HEK293 (cell line): Measurements from ENCODE around the gene RBPJL.

Experiments
- BCL11A ChIP-seq: fragments of 450-650 bp; formaldehyde crosslinking; IDR thresholded peaks from 2 replicates; pipeline ENCODE4 v1.5.1; 2016; ENCODE audit warnings: low read depth, missing biosample characterization, missing genetic modification characterization
- EGR2 ChIP-seq: fragments of 450-650 bp; formaldehyde crosslinking; IDR thresholded peaks from 2 replicates; pipeline ENCODE4 v1.5.1; 2016; ENCODE audit warnings: low read depth, missing biosample characterization, missing genetic modification characterization
- GLIS1 ChIP-seq: fragments of 450-650 bp; formaldehyde crosslinking; IDR thresholded peaks from 2 replicates; pipeline ENCODE4 v1.5.1; 2016; ENCODE audit warnings: missing biosample characterization, missing genetic modification characterization
- GLIS2 ChIP-seq: fragments of 450-650 bp; formaldehyde crosslinking; IDR thresholded peaks from 2 replicates; pipeline ENCODE4 v1.5.1; 2016; ENCODE audit warnings: missing biosample characterization, missing genetic modification characterization
- HOXA7 ChIP-seq: sonication (generic); formaldehyde crosslinking; IDR thresholded peaks from 2 replicates; pipeline ENCODE4 v1.8.1; 2022; ENCODE audit warnings: missing genetic modification reagents, borderline replicate concordance
- KLF10 ChIP-seq: fragments of 450-650 bp; IDR thresholded peaks from 2 replicates; pipeline ENCODE4 v1.5.1; 2018; ENCODE audit warnings: missing biosample characterization, mild to moderate bottlenecking, missing genetic modification characterization
- OVOL3 ChIP-seq: fragments of 450-650 bp; formaldehyde crosslinking; IDR thresholded peaks from 2 replicates; pipeline ENCODE4 v1.5.1; 2016; ENCODE audit warnings: missing biosample characterization, missing genetic modification characterization
- RBAK ChIP-seq: fragments of 450-650 bp; formaldehyde crosslinking; IDR thresholded peaks from 2 replicates; pipeline ENCODE4 v1.5.1; 2016; ENCODE audit warnings: missing biosample characterization, missing genetic modification characterization
- REPIN1 ChIP-seq: fragments of 450-650 bp; formaldehyde crosslinking; IDR thresholded peaks from 2 replicates; pipeline ENCODE4 v1.5.1; 2017; ENCODE audit warnings: missing biosample characterization, missing genetic modification characterization, low read depth
- ZBTB7A ChIP-seq: fragments of 450-650 bp; formaldehyde crosslinking; IDR thresholded peaks from 2 replicates; pipeline ENCODE4 v1.5.1; 2016; ENCODE audit warnings: low read depth, missing biosample characterization, missing genetic modification characterization
- ZFHX2 ChIP-seq: fragments of 450-650 bp; formaldehyde crosslinking; conservative IDR thresholded peaks from 2 replicates; pipeline ENCODE4 v1.5.1; 2016; ENCODE audit warnings: missing biosample characterization, missing genetic modification characterization
- ZFP41 ChIP-seq: fragments of 450-650 bp; formaldehyde crosslinking; IDR thresholded peaks from 2 replicates; pipeline ENCODE4 v1.5.1; 2016; ENCODE audit warnings: missing biosample characterization, missing genetic modification characterization, borderline replicate concordance
- ZFP69B ChIP-seq: fragments of 450-650 bp; formaldehyde crosslinking; IDR thresholded peaks from 2 replicates; pipeline ENCODE4 v1.5.1; 2016; ENCODE audit warnings: missing biosample characterization, missing genetic modification characterization
- ZNF10 ChIP-seq: fragments of 450-650 bp; formaldehyde crosslinking; IDR thresholded peaks from 2 replicates; pipeline ENCODE4 v1.5.1; 2017; ENCODE audit warnings: missing biosample characterization, missing genetic modification characterization
- ZNF174 ChIP-seq: fragments of 450-650 bp; formaldehyde crosslinking; IDR thresholded peaks from 2 replicates; pipeline ENCODE4 v1.5.0; 2017; ENCODE audit warnings: missing biosample characterization, mild to moderate bottlenecking, missing genetic modification characterization
- ZNF184 ChIP-seq: fragments of 450-650 bp; IDR thresholded peaks from 2 replicates; pipeline ENCODE4 v1.5.1; 2018; ENCODE audit warnings: missing biosample characterization, mild to moderate bottlenecking, missing genetic modification characterization
- ZNF19 ChIP-seq: fragments of 450-650 bp; formaldehyde crosslinking; IDR thresholded peaks from 2 replicates; pipeline ENCODE4; 2016; ENCODE audit warnings: missing biosample characterization, missing genetic modification characterization, low read depth
- ZNF280D ChIP-seq: fragments of 450-650 bp; formaldehyde crosslinking; IDR thresholded peaks from 2 replicates; pipeline ENCODE4 v1.5.1; 2016; ENCODE audit warnings: missing biosample characterization, missing genetic modification characterization
- ZNF341 ChIP-seq: fragments of 450-650 bp; formaldehyde crosslinking; IDR thresholded peaks from 2 replicates; pipeline ENCODE4; 2016; ENCODE audit warnings: low read depth, missing biosample characterization, missing genetic modification characterization
- ZNF350 ChIP-seq: fragments of 450-650 bp; formaldehyde crosslinking; IDR thresholded peaks from 2 replicates; pipeline ENCODE4 v1.5.0; 2017; ENCODE audit warnings: missing biosample characterization, mild to moderate bottlenecking, missing genetic modification characterization
- ZNF366 ChIP-seq: fragments of 450-650 bp; formaldehyde crosslinking; conservative IDR thresholded peaks from 2 replicates; pipeline ENCODE4 v1.5.1; 2016; ENCODE audit warnings: missing biosample characterization, missing genetic modification characterization
- ZNF501 ChIP-seq: fragments of 450-650 bp; formaldehyde crosslinking; IDR thresholded peaks from 2 replicates; pipeline ENCODE4 v1.5.1; 2016; ENCODE audit warnings: missing biosample characterization, missing genetic modification characterization
- ZNF544 ChIP-seq: fragments of 450-650 bp; formaldehyde crosslinking; IDR thresholded peaks from 2 replicates; pipeline ENCODE4 v1.5.0; 2017; ENCODE audit warnings: missing biosample characterization, missing genetic modification characterization
- ZNF561 ChIP-seq: fragments of 450-650 bp; IDR thresholded peaks from 2 replicates; pipeline ENCODE4 v1.5.1; 2018; ENCODE audit warnings: missing biosample characterization, missing genetic modification characterization, borderline replicate concordance
- ZNF585B ChIP-seq: fragments of 450-650 bp; formaldehyde crosslinking; IDR thresholded peaks from 2 replicates; pipeline ENCODE4 v1.5.1; 2016; ENCODE audit warnings: missing biosample characterization, missing genetic modification characterization
- ZNF610 ChIP-seq: fragments of 450-650 bp; formaldehyde crosslinking; IDR thresholded peaks from 2 replicates; pipeline ENCODE4 v1.5.1; 2016; ENCODE audit warnings: missing biosample characterization, missing genetic modification characterization, borderline replicate concordance
- ZNF623 ChIP-seq: fragments of 450-650 bp; formaldehyde crosslinking; IDR thresholded peaks from 2 replicates; pipeline ENCODE4 v1.5.1; 2016; ENCODE audit warnings: missing biosample characterization, missing genetic modification characterization
- ZNF692 ChIP-seq: fragments of 450-650 bp; formaldehyde crosslinking; IDR thresholded peaks from 2 replicates; pipeline ENCODE4 v1.5.1; 2016; ENCODE audit warnings: missing biosample characterization, missing genetic modification characterization
- ZNF791 ChIP-seq: fragments of 450-650 bp; formaldehyde crosslinking; IDR thresholded peaks from 2 replicates; pipeline ENCODE4 v1.5.1; 2016; ENCODE audit warnings: missing biosample characterization, missing genetic modification characterization
- TF ChIP-seq, protein P1 (sequence below): fragments of 450-650 bp; formaldehyde crosslinking; IDR thresholded peaks from 2 replicates; pipeline ENCODE4; 2016; ENCODE audit warnings: missing biosample characterization, missing genetic modification characterization
- TF ChIP-seq, protein P2 (sequence below): fragments of 450-650 bp; formaldehyde crosslinking; IDR thresholded peaks from 2 replicates; pipeline ENCODE4 v1.5.1; 2016; ENCODE audit warnings: missing biosample characterization, missing genetic modification characterization

The RBPJL gene

DNA sequence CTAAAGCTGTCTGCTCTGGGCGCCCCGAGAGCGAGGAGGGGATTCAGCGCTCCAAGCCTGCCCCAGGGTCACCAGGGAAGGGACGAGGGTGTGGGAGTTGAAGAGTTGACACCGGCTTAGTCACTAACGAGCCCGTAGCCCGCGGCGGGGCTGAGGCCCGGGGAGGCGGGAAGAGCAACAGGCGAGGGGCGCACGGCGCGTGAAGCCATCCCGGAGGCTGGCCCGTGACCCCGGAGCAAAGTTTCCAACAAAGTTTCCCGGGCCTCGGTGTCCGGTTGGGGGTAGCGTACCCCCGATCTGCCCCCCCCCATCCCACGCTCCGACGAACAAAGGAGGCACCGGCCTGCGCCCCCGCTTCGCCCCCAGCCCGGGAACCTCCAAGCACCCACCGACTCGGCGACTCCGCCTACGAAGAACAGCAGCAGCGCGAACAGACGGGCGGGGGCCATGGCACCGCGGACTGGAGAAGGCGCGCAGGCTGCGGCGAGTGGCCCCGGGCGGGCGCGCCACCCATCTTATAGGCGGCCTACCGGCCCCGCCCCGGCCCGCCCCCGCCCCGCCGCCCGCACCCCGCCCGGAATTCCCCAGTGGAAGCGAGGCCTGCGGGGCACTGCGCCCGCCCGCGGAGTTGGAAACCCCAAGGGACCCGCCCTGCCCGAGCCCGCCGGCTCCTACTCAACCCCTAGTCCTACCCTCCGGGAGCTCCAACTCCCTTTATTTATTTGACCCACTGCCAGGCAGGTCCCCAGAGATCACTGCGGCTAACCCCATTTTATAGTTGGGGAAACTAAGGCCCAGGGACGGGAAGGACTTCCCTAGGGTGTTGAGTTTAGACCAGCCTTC is 41.5 kb downstream of the RBPJL start, which contains the start of gene SDC4 (continued):
- TF ChIP-seq GLIS1 (tag by site-specific recombination) (peak; percentile 44; the same call in 1 of the 2 replicates), KLF10 (tag by site-specific recombination) (peak; percentile 57; the same call in 1 of the 2 replicates), ZNF544 (tag by site-specific recombination) (no peak), ZNF366 (tag by site-specific recombination) (no peak), ZNF610 (no peak), HOXA7 (CRISPR knock-in tag) (no peak), ZNF692 (peak; percentile 35; the same call in 1 of the 2 replicates), BCL11A (tag by site-specific recombination) (no peak), ZNF501 (tag by site-specific recombination) (no peak), ZNF350 (tag by site-specific recombination) (no peak), ZNF184 (tag by site-specific recombination) (no peak), GLIS2 (tag by site-specific recombination) (peak; percentile 58), ZNF585B (no peak), ZNF19 (tag by site-specific recombination) (no peak), ZFP69B (tag by site-specific recombination) (no peak), ZNF561 (peak; percentile 15; the same call in 1 of the 2 replicates), ZFHX2 (peak; percentile 98), ZFP41 (tag by site-specific recombination) (no peak), ZNF174 (tag by site-specific recombination) (no peak), ZNF280D (tag by site-specific recombination) (no peak), RBAK (tag by site-specific recombination) (no peak), ZNF341 (tag by site-specific recombination) (peak; percentile 84), REPIN1 (no peak), OVOL3 (no peak), ZNF791 (no peak), EGR2 (peak; percentile 97), ZNF623 (tag by site-specific recombination) (no peak), ZBTB7A (tag by site-specific recombination) (peak; percentile 78; the same call in 1 of the 2 replicates), ZNF10 (tag by site-specific recombination) (no peak)
- TF ChIP-seq, protein P1, sequence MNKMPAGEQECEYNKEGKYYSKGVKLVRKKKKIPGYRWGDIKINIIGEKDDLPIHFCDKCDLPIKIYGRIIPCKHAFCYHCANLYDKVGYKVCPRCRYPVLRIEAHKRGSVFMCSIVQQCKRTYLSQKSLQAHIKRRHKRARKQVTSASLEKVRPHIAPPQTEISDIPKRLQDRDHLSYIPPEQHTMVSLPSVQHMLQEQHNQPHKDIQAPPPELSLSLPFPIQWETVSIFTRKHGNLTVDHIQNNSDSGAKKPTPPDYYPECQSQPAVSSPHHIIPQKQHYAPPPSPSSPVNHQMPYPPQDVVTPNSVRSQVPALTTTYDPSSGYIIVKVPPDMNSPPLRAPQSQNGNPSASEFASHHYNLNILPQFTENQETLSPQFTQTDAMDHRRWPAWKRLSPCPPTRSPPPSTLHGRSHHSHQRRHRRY (tag by site-specific recombination): no peak
- TF ChIP-seq, protein P2, sequence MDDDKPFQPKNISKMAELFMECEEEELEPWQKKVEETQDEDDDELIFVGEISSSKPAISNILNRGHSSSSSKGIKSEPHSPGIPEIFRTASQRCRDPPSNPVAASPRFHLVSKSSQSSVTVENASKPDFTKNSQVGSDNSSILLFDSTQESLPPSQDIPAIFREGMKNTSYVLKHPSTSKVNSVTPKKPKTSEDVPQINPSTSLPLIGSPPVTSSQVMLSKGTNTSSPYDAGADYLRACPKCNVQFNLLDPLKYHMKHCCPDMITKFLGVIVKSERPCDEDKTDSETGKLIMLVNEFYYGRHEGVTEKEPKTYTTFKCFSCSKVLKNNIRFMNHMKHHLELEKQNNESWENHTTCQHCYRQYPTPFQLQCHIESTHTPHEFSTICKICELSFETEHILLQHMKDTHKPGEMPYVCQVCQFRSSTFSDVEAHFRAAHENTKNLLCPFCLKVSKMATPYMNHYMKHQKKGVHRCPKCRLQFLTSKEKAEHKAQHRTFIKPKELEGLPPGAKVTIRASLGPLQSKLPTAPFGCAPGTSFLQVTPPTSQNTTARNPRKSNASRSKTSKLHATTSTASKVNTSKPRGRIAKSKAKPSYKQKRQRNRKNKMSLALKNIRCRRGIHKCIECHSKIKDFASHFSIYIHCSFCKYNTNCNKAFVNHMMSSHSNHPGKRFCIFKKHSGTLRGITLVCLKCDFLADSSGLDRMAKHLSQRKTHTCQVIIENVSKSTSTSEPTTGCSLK: no peak
